A549 treated with AZD9567 at 1 μM for 4 hours (cell line): ENCODE data around the gene SLC6A14. TPM values are rescaled to one million over a fixed set of nuclear protein-coding genes. Genes with fewer than 3 reads are reported as not detected.

ENCODE experiments used
- total RNA-seq: library from RNA; stranded (reverse); fragments of 200-300 nt; extraction: Qiagen RNA extraction; gene quantifications from 5 replicates; pipeline ENCODE4 v1.2.3, GENCODE V29; 2022; ENCODE audit not compliant: insufficient read depth

Gene SLC6A14
- total RNA-seq: not detected in 5 replicates

GRCh38 chrX:116436358-116436816 is at the start of gene SLC6A14:
TSS of gene SLC6A14 (plus strand) at chrX:116436606. CDS start at chrX:116436710, 104 bp downstream.

GRCh38 chrX:116462822-116463221 is 26.4 kb downstream of the SLC6A14 start, which contains the start of gene CT83:
TSS of gene CT83 (minus strand) at chrX:116462976. CDS start at chrX:116462856, 120 bp downstream.

Other genes with a start within 250 kb of the SLC6A14 start
- not detected in 5 replicates for gene CT83, start 26.4 kb downstream of the SLC6A14 start, total RNA-seq